ENCODE results near the gene RCN2. TPM values are rescaled to one million over a fixed set of nuclear protein-coding genes. Genes with fewer than 3 reads are reported as not detected.

RCN2 gene
- total RNA-seq (2014; rRNA removed; shearing (Covaris generic)) (170 and 201 TPM in 2 replicates), polyA plus RNA-seq (2016; fragmentation: Nextera tagmentation; extraction: Ambion mirVana) (303 and 327 TPM in 2 replicates)
- long read RNA-seq, full-length matches to known transcripts = 301 of 314 reads
- long read RNA-seq, partial matches to known transcripts = 3 of 314 reads
- long read RNA-seq, other reads (novel, unspliced or antisense) = 10 of 314 reads

DNA sequence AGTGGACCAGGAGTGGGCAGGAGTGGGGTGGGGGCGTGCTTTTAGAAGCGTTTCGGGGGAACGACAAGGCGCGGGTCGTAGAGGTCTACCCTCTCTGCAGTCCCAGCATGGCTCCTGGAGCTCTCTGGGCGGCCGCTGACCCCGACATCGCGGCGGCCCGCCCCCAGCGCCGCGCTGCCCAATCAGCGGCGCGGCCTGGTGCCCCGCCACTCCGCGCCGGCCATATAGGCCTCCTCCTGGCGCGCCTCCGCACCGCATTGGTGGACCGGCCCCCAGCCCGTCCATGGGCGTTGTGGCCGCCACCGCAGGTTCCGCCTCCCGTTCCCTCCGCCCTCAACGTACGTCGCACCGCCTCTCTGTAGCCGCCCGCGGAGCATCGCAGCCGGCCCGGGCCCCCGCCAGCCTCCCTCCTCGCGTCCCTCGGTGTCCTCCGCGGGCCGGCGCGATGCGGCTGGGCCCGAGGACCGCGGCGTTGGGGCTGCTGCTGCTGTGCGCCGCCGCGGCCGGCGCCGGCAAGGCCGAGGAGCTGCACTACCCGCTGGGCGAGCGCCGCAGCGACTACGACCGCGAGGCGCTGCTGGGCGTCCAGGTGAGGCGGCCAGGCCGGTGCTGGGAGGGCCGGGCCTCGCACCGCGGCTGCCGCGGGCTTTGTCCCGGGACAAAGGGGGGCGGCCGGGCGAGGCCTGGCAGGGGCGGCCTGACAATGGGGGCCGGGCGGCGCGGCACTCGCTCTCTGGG lies at the start of gene RCN2:
Gene RCN2 (plus strand): TSS at position 353 of the 738 bp plus-strand sequence. CDS start 93 bp downstream, at position 446.
- Histone ChIP-seq H3F3A (replicated peaks; ENCODE audit: low read depth) (no peaks in the 10 kb centered on the region), H3K4me2 (peak within 1 kb of the TSS; percentile 88), H3K27me3 (ENCODE audit: insufficient read depth) (no peaks in the 10 kb centered on the region), H3K79me2 (replicated peaks; ENCODE audit: insufficient read depth) (peaks cover 38% of the 10 kb centered on the region), H3K27ac (ENCODE audit: low read depth) (peak within 1 kb of the TSS; percentile 65; the same call in 1 of the 2 replicates), H3K9me2 (ENCODE audit: insufficient read depth) (no peaks in the 10 kb centered on the region), H3K4me1 (ENCODE audit: insufficient read depth) (peaks cover 5% of the 10 kb centered on the region; the same call in 1 of the 2 replicates), H3K36me3 (ENCODE audit: insufficient read depth) (peaks cover 20% of the 10 kb centered on the region), H2AFZ (peak within 1 kb of the TSS; percentile 95), H3K4me3 (peak within 1 kb of the TSS; percentile 82), H4K20me1 (replicated peaks; ENCODE audit: insufficient read depth) (no peaks in the 10 kb centered on the region)
- peak within 1 kb of the TSS; percentile 92 for H3K4me3 Mint-ChIP-seq
- DNase-seq (ENCODE audit: low spot score) (peak; percentile 96), ATAC-seq (peak; percentile 98)
- H3K4me1 Mint-ChIP-seq = peaks cover 16% of the 10 kb centered on the region
- TF ChIP-seq EZH2phosphoT487 (IDR thresholded peaks at IDR 0.05; ENCODE audit: unreplicated experiment) = no peak
- TF ChIP-seq ZNF114 (CRISPR knock-in tag; IDR thresholded peaks at IDR 0.05) = no peak
- no peak for TF ChIP-seq NANOG (IDR thresholded peaks at IDR 0.05; ENCODE audit: borderline replicate concordance)
- TF ChIP-seq STAT1 (IDR thresholded peaks at IDR 0.05; ENCODE audit: unreplicated experiment) = no peak
- peak; percentile 88 for TF ChIP-seq POLR2AphosphoS5 (IDR thresholded peaks at IDR 0.05; ENCODE audit: low read depth)
- TF ChIP-seq, protein P1, sequence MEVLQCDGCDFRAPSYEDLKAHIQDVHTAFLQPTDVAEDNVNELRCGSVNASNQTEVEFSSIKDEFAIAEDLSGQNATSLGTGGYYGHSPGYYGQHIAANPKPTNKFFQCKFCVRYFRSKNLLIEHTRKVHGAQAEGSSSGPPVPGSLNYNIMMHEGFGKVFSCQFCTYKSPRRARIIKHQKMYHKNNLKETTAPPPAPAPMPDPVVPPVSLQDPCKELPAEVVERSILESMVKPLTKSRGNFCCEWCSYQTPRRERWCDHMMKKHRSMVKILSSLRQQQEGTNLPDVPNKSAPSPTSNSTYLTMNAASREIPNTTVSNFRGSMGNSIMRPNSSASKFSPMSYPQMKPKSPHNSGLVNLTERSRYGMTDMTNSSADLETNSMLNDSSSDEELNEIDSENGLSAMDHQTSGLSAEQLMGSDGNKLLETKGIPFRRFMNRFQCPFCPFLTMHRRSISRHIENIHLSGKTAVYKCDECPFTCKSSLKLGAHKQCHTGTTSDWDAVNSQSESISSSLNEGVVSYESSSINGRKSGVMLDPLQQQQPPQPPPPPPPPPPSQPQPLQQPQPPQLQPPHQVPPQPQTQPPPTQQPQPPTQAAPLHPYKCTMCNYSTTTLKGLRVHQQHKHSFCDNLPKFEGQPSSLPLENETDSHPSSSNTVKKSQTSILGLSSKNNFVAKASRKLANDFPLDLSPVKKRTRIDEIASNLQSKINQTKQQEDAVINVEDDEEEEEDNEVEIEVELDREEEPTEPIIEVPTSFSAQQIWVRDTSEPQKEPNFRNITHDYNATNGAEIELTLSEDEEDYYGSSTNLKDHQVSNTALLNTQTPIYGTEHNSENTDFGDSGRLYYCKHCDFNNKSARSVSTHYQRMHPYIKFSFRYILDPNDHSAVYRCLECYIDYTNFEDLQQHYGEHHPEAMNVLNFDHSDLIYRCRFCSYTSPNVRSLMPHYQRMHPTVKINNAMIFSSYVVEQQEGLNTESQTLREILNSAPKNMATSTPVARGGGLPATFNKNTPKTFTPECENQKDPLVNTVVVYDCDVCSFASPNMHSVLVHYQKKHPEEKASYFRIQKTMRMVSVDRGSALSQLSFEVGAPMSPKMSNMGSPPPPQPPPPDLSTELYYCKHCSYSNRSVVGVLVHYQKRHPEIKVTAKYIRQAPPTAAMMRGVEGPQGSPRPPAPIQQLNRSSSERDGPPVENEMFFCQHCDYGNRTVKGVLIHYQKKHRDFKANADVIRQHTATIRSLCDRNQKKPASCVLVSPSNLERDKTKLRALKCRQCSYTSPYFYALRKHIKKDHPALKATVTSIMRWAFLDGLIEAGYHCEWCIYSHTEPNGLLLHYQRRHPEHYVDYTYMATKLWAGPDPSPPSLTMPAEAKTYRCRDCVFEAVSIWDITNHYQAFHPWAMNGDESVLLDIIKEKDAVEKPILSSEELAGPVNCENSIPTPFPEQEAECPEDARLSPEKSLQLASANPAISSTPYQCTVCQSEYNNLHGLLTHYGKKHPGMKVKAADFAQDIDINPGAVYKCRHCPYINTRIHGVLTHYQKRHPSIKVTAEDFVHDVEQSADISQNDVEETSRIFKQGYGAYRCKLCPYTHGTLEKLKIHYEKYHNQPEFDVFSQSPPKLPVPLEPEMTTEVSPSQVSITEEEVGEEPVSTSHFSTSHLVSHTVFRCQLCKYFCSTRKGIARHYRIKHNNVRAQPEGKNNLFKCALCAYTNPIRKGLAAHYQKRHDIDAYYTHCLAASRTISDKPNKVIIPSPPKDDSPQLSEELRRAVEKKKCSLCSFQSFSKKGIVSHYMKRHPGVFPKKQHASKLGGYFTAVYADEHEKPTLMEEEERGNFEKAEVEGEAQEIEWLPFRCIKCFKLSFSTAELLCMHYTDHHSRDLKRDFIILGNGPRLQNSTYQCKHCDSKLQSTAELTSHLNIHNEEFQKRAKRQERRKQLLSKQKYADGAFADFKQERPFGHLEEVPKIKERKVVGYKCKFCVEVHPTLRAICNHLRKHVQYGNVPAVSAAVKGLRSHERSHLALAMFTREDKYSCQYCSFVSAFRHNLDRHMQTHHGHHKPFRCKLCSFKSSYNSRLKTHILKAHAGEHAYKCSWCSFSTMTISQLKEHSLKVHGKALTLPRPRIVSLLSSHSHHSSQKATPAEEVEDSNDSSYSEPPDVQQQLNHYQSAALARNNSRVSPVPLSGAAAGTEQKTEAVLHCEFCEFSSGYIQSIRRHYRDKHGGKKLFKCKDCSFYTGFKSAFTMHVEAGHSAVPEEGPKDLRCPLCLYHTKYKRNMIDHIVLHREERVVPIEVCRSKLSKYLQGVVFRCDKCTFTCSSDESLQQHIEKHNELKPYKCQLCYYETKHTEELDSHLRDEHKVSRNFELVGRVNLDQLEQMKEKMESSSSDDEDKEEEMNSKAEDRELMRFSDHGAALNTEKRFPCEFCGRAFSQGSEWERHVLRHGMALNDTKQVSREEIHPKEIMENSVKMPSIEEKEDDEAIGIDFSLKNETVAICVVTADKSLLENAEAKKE (CRISPR knock-in tag; IDR thresholded peaks at IDR 0.05) = no peak
- peak; percentile 51; the same call in 1 of the 2 replicates for TF ChIP-seq CREB1 (CRISPR knock-in tag; IDR thresholded peaks at IDR 0.05; ENCODE audit: low read depth)
- TF ChIP-seq, protein P2, sequence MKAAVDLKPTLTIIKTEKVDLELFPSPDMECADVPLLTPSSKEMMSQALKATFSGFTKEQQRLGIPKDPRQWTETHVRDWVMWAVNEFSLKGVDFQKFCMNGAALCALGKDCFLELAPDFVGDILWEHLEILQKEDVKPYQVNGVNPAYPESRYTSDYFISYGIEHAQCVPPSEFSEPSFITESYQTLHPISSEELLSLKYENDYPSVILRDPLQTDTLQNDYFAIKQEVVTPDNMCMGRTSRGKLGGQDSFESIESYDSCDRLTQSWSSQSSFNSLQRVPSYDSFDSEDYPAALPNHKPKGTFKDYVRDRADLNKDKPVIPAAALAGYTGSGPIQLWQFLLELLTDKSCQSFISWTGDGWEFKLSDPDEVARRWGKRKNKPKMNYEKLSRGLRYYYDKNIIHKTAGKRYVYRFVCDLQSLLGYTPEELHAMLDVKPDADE (IDR thresholded peaks at IDR 0.05) = no peak
- TF ChIP-seq, protein P3, sequence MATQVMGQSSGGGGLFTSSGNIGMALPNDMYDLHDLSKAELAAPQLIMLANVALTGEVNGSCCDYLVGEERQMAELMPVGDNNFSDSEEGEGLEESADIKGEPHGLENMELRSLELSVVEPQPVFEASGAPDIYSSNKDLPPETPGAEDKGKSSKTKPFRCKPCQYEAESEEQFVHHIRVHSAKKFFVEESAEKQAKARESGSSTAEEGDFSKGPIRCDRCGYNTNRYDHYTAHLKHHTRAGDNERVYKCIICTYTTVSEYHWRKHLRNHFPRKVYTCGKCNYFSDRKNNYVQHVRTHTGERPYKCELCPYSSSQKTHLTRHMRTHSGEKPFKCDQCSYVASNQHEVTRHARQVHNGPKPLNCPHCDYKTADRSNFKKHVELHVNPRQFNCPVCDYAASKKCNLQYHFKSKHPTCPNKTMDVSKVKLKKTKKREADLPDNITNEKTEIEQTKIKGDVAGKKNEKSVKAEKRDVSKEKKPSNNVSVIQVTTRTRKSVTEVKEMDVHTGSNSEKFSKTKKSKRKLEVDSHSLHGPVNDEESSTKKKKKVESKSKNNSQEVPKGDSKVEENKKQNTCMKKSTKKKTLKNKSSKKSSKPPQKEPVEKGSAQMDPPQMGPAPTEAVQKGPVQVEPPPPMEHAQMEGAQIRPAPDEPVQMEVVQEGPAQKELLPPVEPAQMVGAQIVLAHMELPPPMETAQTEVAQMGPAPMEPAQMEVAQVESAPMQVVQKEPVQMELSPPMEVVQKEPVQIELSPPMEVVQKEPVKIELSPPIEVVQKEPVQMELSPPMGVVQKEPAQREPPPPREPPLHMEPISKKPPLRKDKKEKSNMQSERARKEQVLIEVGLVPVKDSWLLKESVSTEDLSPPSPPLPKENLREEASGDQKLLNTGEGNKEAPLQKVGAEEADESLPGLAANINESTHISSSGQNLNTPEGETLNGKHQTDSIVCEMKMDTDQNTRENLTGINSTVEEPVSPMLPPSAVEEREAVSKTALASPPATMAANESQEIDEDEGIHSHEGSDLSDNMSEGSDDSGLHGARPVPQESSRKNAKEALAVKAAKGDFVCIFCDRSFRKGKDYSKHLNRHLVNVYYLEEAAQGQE (IDR thresholded peaks at IDR 0.05; ENCODE audit: unreplicated experiment) = no peak
- no peak for TF ChIP-seq JUNB (IDR thresholded peaks at IDR 0.05; ENCODE audit: unreplicated experiment)
- no peak for TF ChIP-seq EZH2 (IDR thresholded peaks at IDR 0.05; ENCODE audit: low read depth, unreplicated experiment)
- peaks cover 3% of the 10 kb centered on the region for H3K27me3 Mint-ChIP-seq (ENCODE audit: insufficient read depth, low read depth, poor library complexity)
- peaks cover 41% of the 10 kb centered on the region for H3K36me3 Mint-ChIP-seq (ENCODE audit: low read depth)
- H3K27ac Mint-ChIP-seq = peak within 1 kb of the TSS; percentile 98
- no peaks in the 10 kb centered on the region for H3K9me3 Mint-ChIP-seq
